ENCODE results near the gene UGP2. TPM values are rescaled to one million over a fixed set of nuclear protein-coding genes. Genes with fewer than 3 reads are reported as not detected.

The UGP2 gene
- total and polyA plus RNA-seq, 2 donors (not counting 1 experiment from before 2014, with no cell fraction given) = 19.1 to 68.8 TPM

- Histone ChIP-seq H4K20me1 (ENCODE audit: control insufficient read depth, insufficient read depth, low read length, poor library complexity, severe bottlenecking) (peaks cover 45% of the 10 kb centered on the region), H3K27me3 (replicated peaks in 1 of 4; ENCODE audit: control extremely low read depth in 1 of 4, control insufficient read depth in 3 of 4, insufficient read depth in 4 of 4, low read length in 3 of 4) (no peaks in the 10 kb centered on the region), H3K36me3 (replicated peaks in 1 of 2; ENCODE audit: control extremely low read depth in 1 of 2, control insufficient read depth in 1 of 2, extremely low read depth in 1 of 2, insufficient read depth in 2 of 2, low read length in 1 of 2) (peaks cover 4 to 19% of the 10 kb centered on the region in 2 experiments), H3K4me2 (replicated peaks; ENCODE audit: low read depth, low read length, poor library complexity, severe bottlenecking) (no peak overlapping the region), H3K27ac (ENCODE audit: low read length in 2 of 2) (peak overlapping the region in 1 of 2 donors; percentile 47), H3K9ac (ENCODE audit: low read length) (no peak overlapping the region), H3K4me1 (ENCODE audit: control insufficient read depth in 2 of 2, insufficient read depth in 2 of 2, low read length in 2 of 2) (peaks cover 0 to 15% of the 10 kb centered on the region in 2 donors), H3K79me2 (ENCODE audit: control insufficient read depth, insufficient read depth, low read length) (peaks cover 44% of the 10 kb centered on the region), H3K9me3 (ENCODE audit: control extremely low read depth in 1 of 3, control insufficient read depth in 2 of 3, insufficient read depth in 1 of 3, low read length in 2 of 3) (no peaks in the 10 kb centered on the region), H2AFZ (ENCODE audit: insufficient read depth, low read depth, low read length, poor library complexity, severe bottlenecking) (no peak overlapping the region), H3K4me3 (ENCODE audit: control extremely low read depth in 1 of 5, extremely low read depth in 1 of 5, insufficient read depth in 1 of 5, low read depth in 2 of 5, low read length in 4 of 5) (no peak overlapping the region)
- TF ChIP-seq CTCF (IDR thresholded peaks at IDR 0.05) = no peak
- no peak for TF ChIP-seq EZH2 (IDR thresholded peaks at IDR 0.05; ENCODE audit: borderline replicate concordance, insufficient read depth, low read depth, low read length, poor library complexity, severe bottlenecking)
- H3K27ac Mint-ChIP-seq = no peak overlapping the region
- DNase-seq (no peak), ATAC-seq (ENCODE audit: low read depth) (no peak)
- no peak overlapping the region for H3K4me3 Mint-ChIP-seq
- POLR2A ChIA-PET = no interaction called here
- intact Hi-C loops (cut with micrococcal nuclease) = no loop called here
- CTCF ChIA-PET = interaction anchor here (1.0 to 2.5 kb wide), 2 partner anchors 27 to 162 kb away, joined by 3 to 8 read pairs; no protein-coding TSS in a partner anchor
- no peaks in the 10 kb centered on the region for H3K27me3 Mint-ChIP-seq
- 89% methylated on average over 11 of the region's 14 CpGs for WGBS (ENCODE audit: insufficient coverage)
- H3K4me1 Mint-ChIP-seq = peaks cover 42% of the 10 kb centered on the region
- no peaks in the 10 kb centered on the region for H3K9me3 Mint-ChIP-seq (ENCODE audit: insufficient read depth)
These were observed 14.0 kb downstream of the UGP2 start for GRCh38 chr2:63855418-63856302.

GRCh38 chr2:63856303-63856603, 14.6 kb downstream of the UGP2 start:
- Histone ChIP-seq H4K20me1 (ENCODE audit: control insufficient read depth, insufficient read depth, low read length, poor library complexity, severe bottlenecking) (peaks cover 41% of the 10 kb centered on the region), H3K9me3 (ENCODE audit: control extremely low read depth in 1 of 3, control insufficient read depth in 2 of 3, insufficient read depth in 1 of 3, low read length in 2 of 3) (no peaks in the 10 kb centered on the region), H3K27ac (ENCODE audit: low read length in 2 of 2) (peak overlapping the region in 1 of 2 donors; percentile 47), H3K79me2 (ENCODE audit: control insufficient read depth, insufficient read depth, low read length) (peaks cover 39% of the 10 kb centered on the region), H3K4me3 (ENCODE audit: control extremely low read depth in 1 of 5, extremely low read depth in 1 of 5, insufficient read depth in 1 of 5, low read depth in 2 of 5, low read length in 4 of 5) (no peak overlapping the region), H2AFZ (ENCODE audit: insufficient read depth, low read depth, low read length, poor library complexity, severe bottlenecking) (no peak overlapping the region), H3K4me2 (replicated peaks; ENCODE audit: low read depth, low read length, poor library complexity, severe bottlenecking) (no peak overlapping the region), H3K4me1 (ENCODE audit: control insufficient read depth in 2 of 2, insufficient read depth in 2 of 2, low read length in 2 of 2) (peaks cover 2 to 15% of the 10 kb centered on the region in 2 donors), H3K9ac (ENCODE audit: low read length) (no peak overlapping the region), H3K27me3 (replicated peaks in 1 of 4; ENCODE audit: control extremely low read depth in 1 of 4, control insufficient read depth in 3 of 4, insufficient read depth in 4 of 4, low read length in 3 of 4) (no peaks in the 10 kb centered on the region), H3K36me3 (replicated peaks in 1 of 2; ENCODE audit: control extremely low read depth in 1 of 2, control insufficient read depth in 1 of 2, extremely low read depth in 1 of 2, insufficient read depth in 2 of 2, low read length in 1 of 2) (peaks cover 4 to 19% of the 10 kb centered on the region in 2 experiments)
- H3K27me3 Mint-ChIP-seq = no peaks in the 10 kb centered on the region
- H3K4me3 Mint-ChIP-seq = no peak overlapping the region
- no CpG with 5 or more reads among the region's 5 CpGs for WGBS (ENCODE audit: insufficient coverage)
- H3K9me3 Mint-ChIP-seq (ENCODE audit: insufficient read depth) = no peaks in the 10 kb centered on the region
- H3K27ac Mint-ChIP-seq = no peak overlapping the region
- peaks cover 40% of the 10 kb centered on the region for H3K4me1 Mint-ChIP-seq
- ChIA-PET CTCF (interaction anchor here (2.5 kb wide), 1 partner anchor 163 kb away, joined by 8 read pairs; no protein-coding TSS in a partner anchor), POLR2A (no interaction called here)
- intact Hi-C loops (cut with micrococcal nuclease) = no loop called here
- DNase-seq (peak; percentile 27), ATAC-seq (ENCODE audit: low read depth) (no peak)
- TF ChIP-seq EZH2 (IDR thresholded peaks at IDR 0.05; ENCODE audit: borderline replicate concordance, insufficient read depth, low read depth, low read length, poor library complexity, severe bottlenecking) (no peak), CTCF (IDR thresholded peaks at IDR 0.05) (no peak)

Data from B cell (primary cell).